Panc1 (cell line): ENCODE measurements around the gene CENPU.

Experiments used
- TCF7L2 ChIP-seq: IDR thresholded peaks from 2 replicates; pipeline ENCODE4 v1.6.1; 2011; ENCODE audit warnings: mild to moderate bottlenecking, low read depth, low read length, inconsistent platforms
- TF ChIP-seq, protein P1 (sequence below): fragments of 450-650 bp; IDR thresholded peaks from 2 replicates; pipeline ENCODE4 v1.5.1; 2017; ENCODE audit warnings: mild to moderate bottlenecking

DNA sequence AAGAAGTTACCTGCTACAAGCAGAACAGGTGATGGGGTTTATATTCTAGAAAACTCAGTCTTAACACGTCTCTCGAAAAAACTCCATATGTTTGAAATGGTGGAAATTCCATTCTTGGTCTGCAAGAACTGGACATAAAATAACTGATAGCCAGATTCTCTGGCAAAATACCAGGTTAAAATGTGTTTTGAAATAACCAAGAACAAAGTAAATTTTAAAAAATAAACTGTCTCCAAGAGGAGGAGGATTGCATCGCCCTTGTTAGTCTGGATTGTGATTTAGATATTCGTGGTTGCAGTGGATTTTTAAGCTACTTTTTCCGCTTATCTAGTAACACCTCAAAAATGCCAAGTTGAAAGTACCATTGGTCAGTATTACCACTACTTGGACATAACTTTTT, 40.8 kb downstream of the CENPU start:
- TF ChIP-seq, protein P1, sequence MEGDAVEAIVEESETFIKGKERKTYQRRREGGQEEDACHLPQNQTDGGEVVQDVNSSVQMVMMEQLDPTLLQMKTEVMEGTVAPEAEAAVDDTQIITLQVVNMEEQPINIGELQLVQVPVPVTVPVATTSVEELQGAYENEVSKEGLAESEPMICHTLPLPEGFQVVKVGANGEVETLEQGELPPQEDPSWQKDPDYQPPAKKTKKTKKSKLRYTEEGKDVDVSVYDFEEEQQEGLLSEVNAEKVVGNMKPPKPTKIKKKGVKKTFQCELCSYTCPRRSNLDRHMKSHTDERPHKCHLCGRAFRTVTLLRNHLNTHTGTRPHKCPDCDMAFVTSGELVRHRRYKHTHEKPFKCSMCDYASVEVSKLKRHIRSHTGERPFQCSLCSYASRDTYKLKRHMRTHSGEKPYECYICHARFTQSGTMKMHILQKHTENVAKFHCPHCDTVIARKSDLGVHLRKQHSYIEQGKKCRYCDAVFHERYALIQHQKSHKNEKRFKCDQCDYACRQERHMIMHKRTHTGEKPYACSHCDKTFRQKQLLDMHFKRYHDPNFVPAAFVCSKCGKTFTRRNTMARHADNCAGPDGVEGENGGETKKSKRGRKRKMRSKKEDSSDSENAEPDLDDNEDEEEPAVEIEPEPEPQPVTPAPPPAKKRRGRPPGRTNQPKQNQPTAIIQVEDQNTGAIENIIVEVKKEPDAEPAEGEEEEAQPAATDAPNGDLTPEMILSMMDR, result no peak
- TF ChIP-seq TCF7L2, result no peak
